Endodermal cell (in vitro differentiated cells): ENCODE data around the gene GRIN2C. TPM values are rescaled to one million over a fixed set of nuclear protein-coding genes. Genes with fewer than 3 reads are reported as not detected.

ENCODE experiments used
- DNase-seq: peaks from one replicate; pipeline ENCODE4 v3.0.0-alpha.2; 2017
- H3K27ac ChIP-seq: 2 replicates; pipeline ENCODE4 v1.5.1; 2013; ENCODE audit warnings: mild to moderate bottlenecking, low read depth, low read length, moderate library complexity
- H3K27me3 ChIP-seq: 2 replicates; pipeline ENCODE4 v1.6.1; 2013; ENCODE audit warnings: mild to moderate bottlenecking, low read length, moderate library complexity; ENCODE audit not compliant: insufficient read depth, control insufficient read depth, poor library complexity, severe bottlenecking
- H3K36me3 ChIP-seq: 2 replicates; pipeline ENCODE4 v1.7.0; 2013; ENCODE audit warnings: mild to moderate bottlenecking, low read length, moderate library complexity; ENCODE audit not compliant: control insufficient read depth, insufficient read depth
- H3K4me1 ChIP-seq: one replicate; pipeline ENCODE4 v1.7.0; 2013; ENCODE audit warnings: low read length; ENCODE audit not compliant: control insufficient read depth, insufficient read depth
- H3K4me3 ChIP-seq: 2 replicates; pipeline ENCODE4 v1.5.1; 2013; ENCODE audit warnings: mild to moderate bottlenecking, low read length, moderate library complexity
- H3K9ac ChIP-seq: 2 replicates; pipeline ENCODE4 v1.6.1; 2013; ENCODE audit warnings: mild to moderate bottlenecking, low read length, moderate library complexity; ENCODE audit not compliant: poor library complexity, severe bottlenecking; ENCODE audit errors: extremely low read depth
- H3K9me3 ChIP-seq: 2 replicates; pipeline ENCODE4 v1.6.1; 2013; ENCODE audit warnings: mild to moderate bottlenecking, low read length, moderate library complexity; ENCODE audit not compliant: control insufficient read depth
- H3K27ac Mint-ChIP-seq: 2 replicates; pipeline ENCODE4 v1.8.0; 2020; ENCODE audit warnings: mixed read lengths
- H3K27me3 Mint-ChIP-seq: 2 replicates; pipeline ENCODE4 v1.8.0; 2021; ENCODE audit warnings: mild to moderate bottlenecking, mixed read lengths; ENCODE audit not compliant: insufficient read depth
- H3K36me3 Mint-ChIP-seq: 2 replicates; pipeline ENCODE4 v1.8.0; 2020; ENCODE audit warnings: low read depth, mixed read lengths
- H3K4me1 Mint-ChIP-seq: 2 replicates; pipeline ENCODE4 v1.8.0; 2020; ENCODE audit warnings: mixed read lengths
- H3K4me3 Mint-ChIP-seq: 2 replicates; pipeline ENCODE4 v1.8.0; 2020; ENCODE audit warnings: mild to moderate bottlenecking, moderate library complexity, mixed read lengths
- H3K9me3 Mint-ChIP-seq: 2 replicates; pipeline ENCODE4 v1.8.0; 2020; ENCODE audit warnings: mild to moderate bottlenecking, mixed read lengths
- whole genome bisulfite sequencing, 2 experiments: methylation state at CpG; one replicate each; pipeline versions ENCODE4 v1.1.5 to v1.1.7; 2013; ENCODE audit warnings: missing lambda C conversion rate in 2 of 2, mixed read lengths in 1 of 2; ENCODE audit not compliant: insufficient coverage in 1 of 2, insufficient read length in 1 of 2; 5-methylcytosine and 5-hydroxymethylcytosine counted together
- total RNA-seq, 2 donors: library from RNA; stranded (reverse); fragmentation: NEBNext Ultra II Directional in 1 of 2; extraction: Animal tissue kit (Norgen Biotek cat#: 25700) in 1 of 2; gene quantifications; 2 replicates in 1 of 2; 3 replicates in 1 of 2; pipeline ENCODE4 v1.2.1, GENCODE V29; 2021
- TF ChIP-seq, protein P1 (sequence below): fragments of 200-600 bp; sonication (generic); conservative IDR thresholded peaks from 2 replicates; pipeline ENCODE4 v1.5.0; 2021; ENCODE audit warnings: antibody characterized with exemption, mild to moderate bottlenecking

GRIN2C gene
- total RNA-seq, 2 donors from 2014 or later = 0.24 to 0.31 TPM

DNA sequence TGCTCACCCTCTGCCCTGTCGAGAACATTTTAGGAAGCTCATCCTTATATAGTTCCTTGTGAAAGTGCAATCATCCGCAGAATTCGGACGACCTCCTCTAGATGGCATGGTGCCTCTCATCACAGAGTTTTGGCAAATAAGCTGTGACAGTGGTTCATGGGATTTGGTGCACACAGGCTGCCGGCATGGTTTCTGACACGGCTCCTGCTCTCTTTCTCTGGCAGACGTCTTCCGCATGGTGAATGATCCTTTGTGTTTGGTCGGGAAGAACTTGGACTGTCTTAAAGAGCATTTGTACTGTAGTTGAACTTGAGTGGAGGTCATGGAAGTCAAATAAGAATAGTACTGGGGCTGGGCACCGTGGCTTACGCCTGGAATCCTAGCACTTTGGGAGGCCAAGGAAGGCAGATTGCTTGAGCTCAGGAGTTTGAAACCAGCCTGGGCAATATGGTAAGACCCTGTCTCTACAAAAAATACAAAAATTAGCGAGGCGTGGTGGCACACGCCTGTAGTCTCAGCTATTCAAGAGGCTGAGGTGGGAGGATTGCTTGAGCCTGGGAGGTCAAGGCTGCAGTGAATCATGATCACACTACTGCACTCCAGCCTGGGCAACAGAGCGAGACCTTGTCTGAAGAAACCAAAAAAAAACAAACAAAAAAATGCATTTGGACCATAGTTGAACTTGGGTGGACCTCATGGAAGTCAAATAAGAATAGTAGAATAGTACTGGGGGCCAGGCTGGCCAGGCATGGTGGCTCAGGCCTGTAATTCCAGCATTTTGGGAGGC, 48.8 kb downstream of the GRIN2C start:
- no peaks in the 10 kb centered on the region for H3K27me3 Mint-ChIP-seq
- H3K27me3 ChIP-seq = no peaks in the 10 kb centered on the region
- H3K9me3 ChIP-seq = no peaks in the 10 kb centered on the region
- WGBS, 2 experiments = 89 to 96% methylated on average over 14 to 15 of the region's 15 CpGs
- H3K36me3 Mint-ChIP-seq = peaks cover 30% of the 10 kb centered on the region
- peaks cover 8% of the 10 kb centered on the region for H3K4me1 Mint-ChIP-seq
- H3K27ac Mint-ChIP-seq = no peak overlapping the region
- no peak overlapping the region for H3K27ac ChIP-seq
- no peak overlapping the region for H3K4me3 Mint-ChIP-seq
- H3K9me3 Mint-ChIP-seq = no peaks in the 10 kb centered on the region
- no peak overlapping the region for H3K4me3 ChIP-seq
- DNase-seq = no peak
- H3K4me1 ChIP-seq = no peaks in the 10 kb centered on the region
- no peak overlapping the region for H3K9ac ChIP-seq
- TF ChIP-seq, protein P1, sequence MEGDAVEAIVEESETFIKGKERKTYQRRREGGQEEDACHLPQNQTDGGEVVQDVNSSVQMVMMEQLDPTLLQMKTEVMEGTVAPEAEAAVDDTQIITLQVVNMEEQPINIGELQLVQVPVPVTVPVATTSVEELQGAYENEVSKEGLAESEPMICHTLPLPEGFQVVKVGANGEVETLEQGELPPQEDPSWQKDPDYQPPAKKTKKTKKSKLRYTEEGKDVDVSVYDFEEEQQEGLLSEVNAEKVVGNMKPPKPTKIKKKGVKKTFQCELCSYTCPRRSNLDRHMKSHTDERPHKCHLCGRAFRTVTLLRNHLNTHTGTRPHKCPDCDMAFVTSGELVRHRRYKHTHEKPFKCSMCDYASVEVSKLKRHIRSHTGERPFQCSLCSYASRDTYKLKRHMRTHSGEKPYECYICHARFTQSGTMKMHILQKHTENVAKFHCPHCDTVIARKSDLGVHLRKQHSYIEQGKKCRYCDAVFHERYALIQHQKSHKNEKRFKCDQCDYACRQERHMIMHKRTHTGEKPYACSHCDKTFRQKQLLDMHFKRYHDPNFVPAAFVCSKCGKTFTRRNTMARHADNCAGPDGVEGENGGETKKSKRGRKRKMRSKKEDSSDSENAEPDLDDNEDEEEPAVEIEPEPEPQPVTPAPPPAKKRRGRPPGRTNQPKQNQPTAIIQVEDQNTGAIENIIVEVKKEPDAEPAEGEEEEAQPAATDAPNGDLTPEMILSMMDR = no peak
- H3K36me3 ChIP-seq = peaks cover 16% of the 10 kb centered on the region

DNA sequence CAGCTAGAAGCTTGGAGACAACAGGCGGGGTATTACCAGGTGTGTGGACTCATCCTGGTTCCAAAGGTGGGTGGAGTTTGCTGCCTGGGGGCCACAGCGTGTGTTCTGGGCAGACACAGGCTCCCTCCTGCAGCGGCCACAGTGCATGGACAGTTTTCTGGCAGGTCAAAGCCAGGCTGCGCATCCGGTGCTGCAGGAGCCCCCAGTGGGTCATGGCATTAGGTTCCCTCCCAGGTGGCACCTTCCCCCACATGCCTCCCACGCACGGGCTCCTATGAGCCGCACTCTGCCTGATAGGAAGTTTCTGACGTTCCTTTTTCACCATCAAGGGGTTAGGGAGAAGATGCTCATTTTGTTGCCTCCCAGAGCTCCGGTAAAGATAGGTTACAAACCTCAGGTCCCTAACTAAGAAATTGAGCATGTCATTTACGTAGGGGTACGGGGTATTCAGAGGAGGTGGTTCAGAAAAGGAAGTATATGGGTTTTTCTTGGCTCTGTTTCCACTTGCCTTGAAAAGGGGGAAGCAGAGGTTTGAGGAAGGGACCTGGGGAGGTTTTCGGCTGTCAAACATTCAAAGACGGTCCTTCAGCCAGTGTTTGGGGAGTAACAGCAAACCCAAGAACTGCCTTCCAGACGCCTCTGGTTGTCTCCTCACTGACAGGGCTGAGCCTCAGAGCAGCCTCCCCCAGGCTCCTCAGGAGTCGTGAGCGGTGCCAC, 50.8 kb downstream of the GRIN2C start:
- H3K27ac ChIP-seq = no peak overlapping the region
- TF ChIP-seq, protein P1 = no peak
- Mint-ChIP-seq H3K9me3 (no peaks in the 10 kb centered on the region), H3K4me3 (no peak overlapping the region), H3K4me1 (peaks cover 8% of the 10 kb centered on the region), H3K27ac (no peak overlapping the region), H3K36me3 (peaks cover 25% of the 10 kb centered on the region), H3K27me3 (no peaks in the 10 kb centered on the region)
- H3K9me3 ChIP-seq = no peaks in the 10 kb centered on the region
- WGBS, 2 experiments = 88 to 91% methylated on average over 15 to 17 of the region's 17 CpGs
- H3K9ac ChIP-seq = no peak overlapping the region
- DNase-seq = no peak
- H3K4me3 ChIP-seq = no peak overlapping the region
- no peaks in the 10 kb centered on the region for H3K27me3 ChIP-seq
- H3K36me3 ChIP-seq = peaks cover 16% of the 10 kb centered on the region
- H3K4me1 ChIP-seq = no peaks in the 10 kb centered on the region

DNA sequence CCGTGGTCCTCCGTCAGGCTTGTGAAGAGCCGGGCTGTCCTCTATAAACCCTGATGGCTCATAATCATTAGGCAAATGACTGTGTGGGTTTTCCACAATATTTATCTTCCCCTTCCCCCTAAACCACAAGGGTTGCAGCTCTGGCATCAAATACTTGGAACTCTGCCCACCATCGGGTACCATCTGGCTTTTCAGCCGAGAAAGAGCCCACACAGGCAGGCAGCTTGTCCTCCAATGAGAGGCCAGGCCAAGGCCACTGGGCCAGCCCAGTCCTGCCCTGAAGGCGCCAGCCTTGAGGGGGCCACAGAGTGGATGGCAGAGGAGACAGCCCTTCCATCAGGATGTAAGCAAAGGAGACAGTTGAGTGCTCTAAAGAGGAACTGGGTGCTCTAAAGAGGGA, 51.8 kb downstream of the GRIN2C start:
- H3K4me1 Mint-ChIP-seq = peaks cover 8% of the 10 kb centered on the region
- no peak overlapping the region for H3K27ac Mint-ChIP-seq
- H3K36me3 Mint-ChIP-seq = peaks cover 19% of the 10 kb centered on the region

More for the DNA sequence above, 51.8 kb downstream of the GRIN2C start:
- H3K9ac ChIP-seq = no peak overlapping the region
- H3K27ac ChIP-seq = no peak overlapping the region
- TF ChIP-seq, protein P1 = no peak
- no peak overlapping the region for H3K4me3 Mint-ChIP-seq
- no peaks in the 10 kb centered on the region for H3K27me3 ChIP-seq
- no peaks in the 10 kb centered on the region for H3K9me3 Mint-ChIP-seq
- H3K4me1 ChIP-seq = no peaks in the 10 kb centered on the region
- peaks cover 15% of the 10 kb centered on the region for H3K36me3 ChIP-seq
- no peak for DNase-seq
- no peak overlapping the region for H3K4me3 ChIP-seq
- H3K27me3 Mint-ChIP-seq = no peaks in the 10 kb centered on the region
- WGBS, 2 experiments = 92 to 98% methylated on average over 6 of the region's 6 CpGs
- H3K9me3 ChIP-seq = no peaks in the 10 kb centered on the region
